Endodermal cell (in vitro differentiated cells): ENCODE measurements around the gene PLAU. TPM values are rescaled to one million over a fixed set of nuclear protein-coding genes. Genes with fewer than 3 reads are reported as not detected.
A peak's percentile ranks its signal among the peaks of the same experiment; 100 is the strongest.

ENCODE experiments used
- DNase-seq: peaks from one replicate; pipeline ENCODE4 v3.0.0-alpha.2; 2017
- H3K27ac ChIP-seq: 2 replicates; pipeline ENCODE4 v1.5.1; 2013; ENCODE audit warnings: mild to moderate bottlenecking, low read depth, low read length, moderate library complexity
- H3K27me3 ChIP-seq: 2 replicates; pipeline ENCODE4 v1.6.1; 2013; ENCODE audit warnings: mild to moderate bottlenecking, low read length, moderate library complexity; ENCODE audit not compliant: insufficient read depth, control insufficient read depth, poor library complexity, severe bottlenecking
- H3K36me3 ChIP-seq: 2 replicates; pipeline ENCODE4 v1.7.0; 2013; ENCODE audit warnings: mild to moderate bottlenecking, low read length, moderate library complexity; ENCODE audit not compliant: control insufficient read depth, insufficient read depth
- H3K4me1 ChIP-seq: one replicate; pipeline ENCODE4 v1.7.0; 2013; ENCODE audit warnings: low read length; ENCODE audit not compliant: control insufficient read depth, insufficient read depth
- H3K4me3 ChIP-seq: 2 replicates; pipeline ENCODE4 v1.5.1; 2013; ENCODE audit warnings: mild to moderate bottlenecking, low read length, moderate library complexity
- H3K9ac ChIP-seq: 2 replicates; pipeline ENCODE4 v1.6.1; 2013; ENCODE audit warnings: mild to moderate bottlenecking, low read length, moderate library complexity; ENCODE audit not compliant: poor library complexity, severe bottlenecking; ENCODE audit errors: extremely low read depth
- H3K9me3 ChIP-seq: 2 replicates; pipeline ENCODE4 v1.6.1; 2013; ENCODE audit warnings: mild to moderate bottlenecking, low read length, moderate library complexity; ENCODE audit not compliant: control insufficient read depth
- H3K27ac Mint-ChIP-seq: 2 replicates; pipeline ENCODE4 v1.8.0; 2020; ENCODE audit warnings: mixed read lengths
- H3K27me3 Mint-ChIP-seq: 2 replicates; pipeline ENCODE4 v1.8.0; 2021; ENCODE audit warnings: mild to moderate bottlenecking, mixed read lengths; ENCODE audit not compliant: insufficient read depth
- H3K36me3 Mint-ChIP-seq: 2 replicates; pipeline ENCODE4 v1.8.0; 2020; ENCODE audit warnings: low read depth, mixed read lengths
- H3K4me1 Mint-ChIP-seq: 2 replicates; pipeline ENCODE4 v1.8.0; 2020; ENCODE audit warnings: mixed read lengths
- H3K4me3 Mint-ChIP-seq: 2 replicates; pipeline ENCODE4 v1.8.0; 2020; ENCODE audit warnings: mild to moderate bottlenecking, moderate library complexity, mixed read lengths
- H3K9me3 Mint-ChIP-seq: 2 replicates; pipeline ENCODE4 v1.8.0; 2020; ENCODE audit warnings: mild to moderate bottlenecking, mixed read lengths
- WGBS, 2 experiments: methylation state at CpG; one replicate each; pipeline versions ENCODE4 v1.1.5 to v1.1.7; 2013; ENCODE audit warnings: missing lambda C conversion rate in 2 of 2, mixed read lengths in 1 of 2; ENCODE audit not compliant: insufficient coverage in 1 of 2, insufficient read length in 1 of 2; 5-methylcytosine and 5-hydroxymethylcytosine counted together
- total RNA-seq, 2 donors: library from RNA; stranded (reverse); fragmentation: NEBNext Ultra II Directional in 1 of 2; extraction: Animal tissue kit (Norgen Biotek cat#: 25700) in 1 of 2; gene quantifications; 2 replicates in 1 of 2; 3 replicates in 1 of 2; pipeline ENCODE4 v1.2.1, GENCODE V29; 2021
- TF ChIP-seq, protein P1 (sequence below): fragments of 200-600 bp; sonication (generic); conservative IDR thresholded peaks from 2 replicates; pipeline ENCODE4 v1.5.0; 2021; ENCODE audit warnings: antibody characterized with exemption, mild to moderate bottlenecking

Gene PLAU
- total RNA-seq, 2 donors from 2014 or later = 2.7 to 3.3 TPM

DNA sequence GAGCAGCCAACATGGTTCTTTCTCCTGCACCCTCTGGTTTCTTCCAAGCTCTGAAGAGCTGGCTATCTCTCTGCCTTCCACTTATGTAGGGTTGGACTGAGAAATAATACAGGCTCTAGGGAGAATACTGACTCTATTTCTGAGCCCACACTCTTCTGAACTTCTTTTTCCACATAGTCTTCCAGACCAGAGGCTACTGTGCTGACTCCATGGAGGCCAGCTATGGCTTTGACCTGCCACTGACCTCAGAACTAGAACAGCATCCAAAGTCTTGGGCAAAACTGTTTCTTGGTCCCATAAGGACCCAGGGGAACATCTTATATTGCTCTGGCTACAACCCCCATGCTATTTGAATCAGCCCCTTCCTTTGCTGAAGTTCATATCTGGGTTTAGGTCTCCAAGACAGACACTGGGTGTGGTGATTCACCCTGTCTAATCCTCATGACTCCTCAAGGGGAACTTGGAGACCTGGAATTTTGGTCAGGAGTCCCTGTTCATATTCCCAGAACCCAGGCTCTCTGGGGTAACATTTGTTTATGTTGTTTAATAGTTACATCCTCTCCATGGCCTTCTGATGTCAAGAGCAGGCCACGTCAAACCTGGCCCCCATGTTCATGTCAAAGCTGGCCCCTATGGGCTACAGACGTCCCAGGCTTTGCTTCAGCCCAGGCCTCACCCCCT is 12.1 kb upstream of the PLAU start:
- WGBS, 2 experiments = 86% methylated on average over 2 of the region's 2 CpGs; no CpG with 5 or more reads in 1 of the 2 experiments
- H3K9me3 Mint-ChIP-seq = no peaks in the 10 kb centered on the region
- H3K27ac Mint-ChIP-seq = no peak overlapping the region
- no peak overlapping the region for H3K4me3 Mint-ChIP-seq
- no peaks in the 10 kb centered on the region for H3K36me3 Mint-ChIP-seq
- H3K4me1 Mint-ChIP-seq = no peaks in the 10 kb centered on the region
- DNase-seq = no peak
- H3K4me1 ChIP-seq = no peaks in the 10 kb centered on the region
- no peaks in the 10 kb centered on the region for H3K36me3 ChIP-seq
- H3K27me3 ChIP-seq = no peaks in the 10 kb centered on the region
- TF ChIP-seq, protein P1, sequence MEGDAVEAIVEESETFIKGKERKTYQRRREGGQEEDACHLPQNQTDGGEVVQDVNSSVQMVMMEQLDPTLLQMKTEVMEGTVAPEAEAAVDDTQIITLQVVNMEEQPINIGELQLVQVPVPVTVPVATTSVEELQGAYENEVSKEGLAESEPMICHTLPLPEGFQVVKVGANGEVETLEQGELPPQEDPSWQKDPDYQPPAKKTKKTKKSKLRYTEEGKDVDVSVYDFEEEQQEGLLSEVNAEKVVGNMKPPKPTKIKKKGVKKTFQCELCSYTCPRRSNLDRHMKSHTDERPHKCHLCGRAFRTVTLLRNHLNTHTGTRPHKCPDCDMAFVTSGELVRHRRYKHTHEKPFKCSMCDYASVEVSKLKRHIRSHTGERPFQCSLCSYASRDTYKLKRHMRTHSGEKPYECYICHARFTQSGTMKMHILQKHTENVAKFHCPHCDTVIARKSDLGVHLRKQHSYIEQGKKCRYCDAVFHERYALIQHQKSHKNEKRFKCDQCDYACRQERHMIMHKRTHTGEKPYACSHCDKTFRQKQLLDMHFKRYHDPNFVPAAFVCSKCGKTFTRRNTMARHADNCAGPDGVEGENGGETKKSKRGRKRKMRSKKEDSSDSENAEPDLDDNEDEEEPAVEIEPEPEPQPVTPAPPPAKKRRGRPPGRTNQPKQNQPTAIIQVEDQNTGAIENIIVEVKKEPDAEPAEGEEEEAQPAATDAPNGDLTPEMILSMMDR = no peak
- no peak overlapping the region for H3K27ac ChIP-seq
- H3K9me3 ChIP-seq = no peaks in the 10 kb centered on the region
- H3K27me3 Mint-ChIP-seq = peaks cover 19% of the 10 kb centered on the region
- no peak overlapping the region for H3K9ac ChIP-seq
- H3K4me3 ChIP-seq = no peak overlapping the region

DNA sequence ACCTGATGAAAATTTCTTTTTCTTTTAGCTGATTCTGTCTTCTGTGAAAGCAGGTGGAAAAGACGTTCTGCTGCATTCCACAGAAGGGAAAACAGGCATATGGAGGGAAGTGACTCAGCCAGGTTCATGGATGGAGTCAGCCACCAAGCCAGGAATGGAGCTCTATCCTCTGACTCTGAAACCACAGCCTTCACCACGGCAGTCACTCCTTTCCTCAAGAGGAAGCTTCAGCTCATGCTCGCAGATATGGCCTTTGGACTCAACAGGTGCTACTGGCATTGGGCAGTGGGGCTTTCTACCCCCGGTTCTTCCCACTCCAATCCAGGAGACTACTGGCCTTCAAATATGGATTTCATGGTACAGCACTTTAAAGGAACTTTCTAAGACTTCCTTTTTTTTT is 11.5 kb upstream of the PLAU start:
- no peaks in the 10 kb centered on the region for H3K36me3 Mint-ChIP-seq
- no peaks in the 10 kb centered on the region for H3K9me3 ChIP-seq
- TF ChIP-seq, protein P1 = no peak
- H3K27me3 ChIP-seq = no peaks in the 10 kb centered on the region
- no peak overlapping the region for H3K9ac ChIP-seq
- no peak for DNase-seq
- 90 to 93% methylated on average over 4 of the region's 4 CpGs for WGBS, 2 experiments
- no peak overlapping the region for H3K27ac ChIP-seq
- H3K27me3 Mint-ChIP-seq = peaks cover 19% of the 10 kb centered on the region
- H3K9me3 Mint-ChIP-seq = no peaks in the 10 kb centered on the region
- no peak overlapping the region for H3K4me3 Mint-ChIP-seq
- no peaks in the 10 kb centered on the region for H3K4me1 ChIP-seq
- H3K27ac Mint-ChIP-seq = peak overlapping the region; percentile 35
- H3K4me1 Mint-ChIP-seq = no peaks in the 10 kb centered on the region
- no peak overlapping the region for H3K4me3 ChIP-seq
- no peaks in the 10 kb centered on the region for H3K36me3 ChIP-seq

DNA sequence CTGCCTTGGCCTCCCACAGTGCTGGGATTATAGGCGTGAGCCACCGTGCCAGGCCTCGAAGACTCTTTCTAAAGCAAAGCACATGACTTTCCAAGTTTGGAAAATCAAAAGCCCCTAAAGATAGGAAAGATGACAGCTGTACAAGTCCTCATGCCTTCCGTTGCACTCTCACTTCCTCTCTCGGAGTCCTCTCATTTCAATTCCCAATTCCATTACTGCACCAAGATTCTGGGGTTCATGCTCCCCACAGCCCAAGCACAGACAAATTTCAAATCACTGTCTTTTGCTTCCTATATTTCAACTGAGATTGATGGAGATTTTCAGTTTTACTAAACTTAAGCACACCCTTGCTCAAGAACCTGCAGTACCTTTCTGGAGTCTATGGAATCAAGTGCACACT is 10.9 kb upstream of the PLAU start:
- Mint-ChIP-seq H3K36me3 (no peaks in the 10 kb centered on the region), H3K4me1 (no peaks in the 10 kb centered on the region), H3K27ac (no peak overlapping the region), H3K4me3 (no peak overlapping the region), H3K27me3 (peaks cover 19% of the 10 kb centered on the region), H3K9me3 (no peaks in the 10 kb centered on the region)
- Histone ChIP-seq H3K27me3 (no peaks in the 10 kb centered on the region), H3K9ac (no peak overlapping the region), H3K27ac (no peak overlapping the region), H3K36me3 (no peaks in the 10 kb centered on the region), H3K9me3 (no peaks in the 10 kb centered on the region), H3K4me3 (no peak overlapping the region), H3K4me1 (no peaks in the 10 kb centered on the region)
- 92% methylated on average over 5 of the region's 5 CpGs for WGBS, 2 experiments
- DNase-seq = no peak
- TF ChIP-seq, protein P1 = no peak
